GM21447 (cell line): ENCODE data around the gene HTR6.

ENCODE experiments used
- ATAC-seq: cut with Tn5 transposase; IDR thresholded peaks from one replicate; pipeline ENCODE4 v1.9.1; 2021; ENCODE audit not compliant: unreplicated experiment

The HTR6 gene

DNA sequence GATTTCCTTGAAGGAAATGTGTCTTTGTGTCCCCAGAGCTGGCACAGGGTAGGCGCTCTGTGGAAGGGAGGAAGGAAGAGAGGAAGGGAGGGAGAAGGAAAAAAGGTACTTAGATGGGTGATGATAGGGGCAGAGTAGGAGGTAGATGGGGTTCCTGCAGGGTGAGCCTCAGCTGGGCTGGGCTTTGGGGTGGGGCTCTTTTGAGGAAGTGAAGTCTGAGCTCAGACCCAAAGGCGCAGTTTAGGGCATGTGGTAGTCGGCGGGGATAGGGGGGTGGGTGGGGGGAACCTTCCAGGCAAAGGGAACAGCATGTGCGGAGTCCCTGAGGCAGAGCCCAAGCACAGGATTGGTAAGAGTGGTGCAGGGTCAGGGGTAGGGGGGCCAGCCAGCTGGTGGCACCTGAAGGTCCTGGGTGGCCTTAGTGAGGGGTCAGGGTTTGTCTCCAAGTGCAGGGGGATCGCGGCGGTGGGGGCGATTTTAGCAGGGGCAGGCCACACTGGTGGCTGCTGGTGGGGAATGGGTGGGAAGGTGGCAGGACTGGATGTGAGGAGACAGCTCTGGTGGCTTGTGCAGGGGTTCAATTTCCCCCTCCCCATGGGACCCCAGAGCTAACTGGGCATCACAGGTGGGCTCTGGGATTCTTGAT is 8.4 kb upstream of the HTR6 start:
- ATAC-seq: no peak

DNA sequence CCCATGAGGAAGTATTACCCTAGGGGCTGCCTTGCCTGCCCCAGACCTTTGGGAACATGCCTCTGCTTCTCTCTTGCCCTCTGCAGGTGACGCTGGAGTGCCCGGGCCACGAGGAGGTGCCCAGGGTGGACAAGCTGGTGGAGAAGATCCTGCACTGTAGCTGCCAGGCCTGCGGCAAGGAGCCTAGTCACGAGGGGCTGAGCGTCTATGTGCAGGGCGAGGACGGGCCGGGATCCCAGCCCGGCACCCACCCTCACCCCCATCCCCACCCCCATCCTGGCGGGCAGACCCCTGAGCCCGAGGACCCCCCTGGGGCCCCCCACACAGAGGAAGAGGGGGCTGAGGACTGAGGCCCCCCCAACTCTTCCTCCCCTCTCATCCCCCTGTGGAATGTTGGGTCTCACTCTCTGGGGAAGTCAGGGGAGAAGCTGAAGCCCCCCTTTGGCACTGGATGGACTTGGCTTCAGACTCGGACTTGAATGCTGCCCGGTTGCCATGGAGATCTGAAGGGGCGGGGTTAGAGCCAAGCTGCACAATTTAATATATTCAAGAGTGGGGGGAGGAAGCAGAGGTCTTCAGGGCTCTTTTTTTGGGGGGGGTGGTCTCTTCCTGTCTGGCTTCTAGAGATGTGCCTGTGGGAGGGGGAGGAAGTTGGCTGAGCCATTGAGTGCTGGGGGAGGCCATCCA is 7.8 kb upstream of the HTR6 start:
- no peak for ATAC-seq

DNA sequence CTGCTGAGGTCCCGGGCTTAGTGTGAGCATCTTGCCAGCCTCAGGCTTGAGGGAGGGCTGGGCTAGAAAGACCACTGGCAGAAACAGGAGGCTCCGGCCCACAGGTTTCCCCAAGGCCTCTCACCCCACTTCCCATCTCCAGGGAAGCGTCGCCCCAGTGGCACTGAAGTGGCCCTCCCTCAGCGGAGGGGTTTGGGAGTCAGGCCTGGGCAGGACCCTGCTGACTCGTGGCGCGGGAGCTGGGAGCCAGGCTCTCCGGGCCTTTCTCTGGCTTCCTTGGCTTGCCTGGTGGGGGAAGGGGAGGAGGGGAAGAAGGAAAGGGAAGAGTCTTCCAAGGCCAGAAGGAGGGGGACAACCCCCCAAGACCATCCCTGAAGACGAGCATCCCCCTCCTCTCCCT is 7.2 kb upstream of the HTR6 start:
- no peak for ATAC-seq

DNA sequence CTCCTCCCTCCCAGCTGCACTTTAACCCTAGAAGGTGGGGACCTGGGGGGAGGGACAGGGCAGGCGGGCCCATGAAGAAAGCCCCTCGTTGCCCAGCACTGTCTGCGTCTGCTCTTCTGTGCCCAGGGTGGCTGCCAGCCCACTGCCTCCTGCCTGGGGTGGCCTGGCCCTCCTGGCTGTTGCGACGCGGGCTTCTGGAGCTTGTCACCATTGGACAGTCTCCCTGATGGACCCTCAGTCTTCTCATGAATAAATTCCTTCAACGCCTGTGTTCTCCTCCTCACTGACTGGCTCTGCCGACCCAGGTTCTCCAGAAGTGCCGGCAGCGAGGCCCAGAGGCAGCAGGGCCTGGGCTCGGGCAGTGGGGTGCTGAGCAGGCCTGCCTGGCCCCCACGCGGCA is 6.5 kb upstream of the HTR6 start:
- no peak for ATAC-seq

DNA sequence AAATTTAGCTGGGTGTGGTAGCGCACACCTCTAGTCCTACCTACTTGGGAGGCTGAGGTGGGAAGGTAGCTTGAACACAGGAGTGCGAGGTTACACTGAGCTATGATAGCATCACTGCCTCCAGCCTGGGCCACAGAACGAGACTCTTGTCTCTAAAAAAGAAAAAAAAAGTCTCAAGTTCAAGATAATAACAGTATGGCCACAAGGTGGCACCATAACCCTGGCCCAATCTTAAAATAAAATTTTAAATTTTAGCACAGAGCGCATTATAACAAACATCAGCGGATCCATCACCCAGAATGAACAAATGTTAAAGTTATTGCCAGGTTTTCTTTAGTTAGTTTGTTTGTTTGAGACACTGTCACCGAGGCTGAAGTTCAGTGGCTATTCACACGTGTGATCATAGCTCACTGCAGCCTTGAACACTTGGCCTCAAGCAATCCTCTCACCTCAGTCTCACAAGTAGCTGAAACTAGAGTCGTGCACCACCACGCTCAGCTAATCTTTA is 2.9 kb upstream of the HTR6 start:
- ATAC-seq: no peak

DNA sequence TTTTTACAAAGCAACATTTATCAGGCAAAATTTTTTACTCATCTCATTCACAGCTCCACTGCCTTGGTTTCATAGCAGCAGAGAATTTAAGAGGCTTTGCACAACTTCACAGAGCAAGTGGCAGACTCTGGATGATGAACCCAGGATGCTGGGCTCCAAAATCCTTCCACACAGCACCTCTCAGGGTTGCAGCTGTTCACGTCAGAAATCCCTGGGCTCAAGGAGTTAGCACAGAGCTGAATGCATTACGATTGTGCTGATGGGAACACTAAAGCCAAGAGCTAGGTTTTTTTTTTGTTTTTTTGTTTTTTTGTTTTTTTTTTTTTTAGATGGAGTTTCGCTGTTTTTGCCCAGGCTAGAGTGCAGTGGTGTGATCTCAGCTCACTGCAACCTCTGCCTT is 2.4 kb upstream of the HTR6 start:
- no peak for ATAC-seq

DNA sequence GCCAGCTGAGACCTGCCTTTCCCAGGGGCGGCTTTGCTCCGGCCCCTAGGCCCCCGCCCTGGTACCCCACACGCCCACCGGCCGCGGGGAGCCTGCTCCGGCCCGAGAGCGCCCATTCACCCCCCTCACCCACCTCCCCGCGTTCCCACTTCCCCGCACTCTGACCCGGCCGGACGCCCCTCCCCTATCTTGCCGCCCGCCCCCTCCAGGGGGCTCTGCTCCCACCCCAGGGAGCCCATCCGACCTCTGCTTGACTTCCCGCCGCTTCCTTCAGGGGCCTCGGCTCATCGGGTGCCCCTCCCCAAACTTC is 466 bp downstream of the HTR6 start:
- no peak for ATAC-seq

DNA sequence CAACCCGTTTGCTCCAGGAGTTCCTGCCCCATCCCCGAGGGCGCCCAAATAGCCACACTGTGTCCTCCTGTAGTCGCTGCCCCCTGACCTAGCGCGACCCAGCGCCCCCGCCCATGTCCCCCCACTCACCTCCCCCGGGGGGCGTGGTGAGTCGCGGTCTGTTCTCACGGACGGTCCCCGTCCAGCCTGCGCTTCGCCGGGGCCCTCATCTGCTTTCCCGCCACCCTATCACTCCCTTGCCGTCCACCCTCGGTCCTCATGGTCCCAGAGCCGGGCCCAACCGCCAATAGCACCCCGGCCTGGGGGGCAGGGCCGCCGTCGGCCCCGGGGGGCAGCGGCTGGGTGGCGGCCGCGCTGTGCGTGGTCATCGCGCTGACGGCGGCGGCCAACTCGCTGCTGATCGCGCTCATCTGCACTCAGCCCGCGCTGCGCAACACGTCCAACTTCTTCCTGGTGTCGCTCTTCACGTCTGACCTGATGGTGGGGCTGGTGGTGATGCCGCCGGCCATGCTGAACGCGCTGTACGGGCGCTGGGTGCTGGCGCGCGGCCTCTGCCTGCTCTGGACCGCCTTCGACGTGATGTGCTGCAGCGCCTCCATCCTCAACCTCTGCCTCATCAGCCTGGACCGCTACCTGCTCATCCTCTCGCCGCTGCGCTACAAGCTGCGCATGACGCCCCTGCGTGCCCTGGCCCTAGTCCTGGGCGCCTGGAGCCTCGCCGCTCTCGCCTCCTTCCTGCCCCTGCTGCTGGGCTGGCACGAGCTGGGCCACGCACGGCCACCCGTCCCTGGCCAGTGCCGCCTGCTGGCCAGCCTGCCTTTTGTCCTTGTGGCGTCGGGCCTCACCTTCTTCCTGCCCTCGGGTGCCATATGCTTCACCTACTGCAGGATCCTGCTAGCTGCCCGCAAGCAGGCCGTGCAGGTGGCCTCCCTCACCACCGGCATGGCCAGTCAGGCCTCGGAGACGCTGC is 1.1 kb downstream of the HTR6 start:
- no peak for ATAC-seq

DNA sequence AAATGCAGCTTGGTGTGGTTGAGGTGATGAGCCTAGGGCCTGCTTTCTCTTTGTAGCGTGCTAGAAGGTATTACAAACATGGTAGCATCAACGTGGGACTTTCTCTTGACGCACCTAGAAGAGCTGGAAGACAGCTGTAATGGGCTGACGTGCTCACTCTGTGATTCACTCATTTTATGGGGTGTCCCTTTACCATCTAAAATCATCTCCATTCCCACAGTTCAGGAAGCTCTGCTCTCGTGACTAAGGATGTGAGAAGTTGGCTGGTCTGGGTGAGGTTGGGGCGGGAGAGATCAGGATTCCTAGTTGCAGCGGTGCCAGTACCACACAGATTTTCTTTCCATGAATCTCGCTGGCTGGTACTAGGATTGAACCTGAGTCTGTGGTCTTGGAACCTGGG is 4.2 kb downstream of the HTR6 start:
- no peak for ATAC-seq

DNA sequence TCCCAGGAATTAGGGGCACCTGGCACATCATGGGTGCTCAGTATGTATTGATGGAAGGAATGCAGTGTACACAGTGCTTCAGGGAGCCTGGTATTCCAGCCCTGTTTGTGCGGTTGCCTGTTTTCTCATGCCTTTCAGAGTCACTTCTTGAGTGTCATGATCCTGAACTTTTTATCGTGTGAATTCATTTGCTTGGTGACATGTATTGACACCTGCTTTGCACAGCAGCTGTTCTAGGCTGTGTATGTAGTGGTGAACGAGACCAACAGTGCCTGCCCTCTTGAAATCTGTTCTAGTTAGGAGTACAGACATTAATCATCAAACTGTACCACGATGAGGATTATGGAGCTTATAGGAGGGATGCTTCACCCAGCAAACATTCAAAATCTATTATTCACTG is 6.1 kb downstream of the HTR6 start:
- ATAC-seq: no peak

DNA sequence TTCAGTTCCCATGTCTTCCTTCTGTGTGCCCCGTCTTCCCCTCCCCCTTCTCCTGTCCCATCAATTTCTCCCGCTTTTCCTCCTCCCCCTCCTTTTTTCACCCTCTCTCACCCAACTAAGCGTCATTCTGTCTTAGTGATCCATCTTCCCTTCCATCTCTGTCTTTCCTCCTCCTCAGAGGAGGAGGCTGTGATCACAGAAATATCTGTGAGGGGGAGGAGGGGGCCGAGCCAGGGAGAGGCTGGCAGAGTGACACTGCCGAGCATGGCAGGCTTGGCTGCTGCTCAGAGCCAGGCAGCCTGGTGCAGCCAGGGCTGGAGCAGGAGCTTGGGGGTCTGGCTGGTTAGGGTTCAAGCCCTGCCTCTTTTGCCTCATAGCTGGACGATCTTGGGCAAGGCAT is 7.6 kb downstream of the HTR6 start:
- ATAC-seq: no peak

DNA sequence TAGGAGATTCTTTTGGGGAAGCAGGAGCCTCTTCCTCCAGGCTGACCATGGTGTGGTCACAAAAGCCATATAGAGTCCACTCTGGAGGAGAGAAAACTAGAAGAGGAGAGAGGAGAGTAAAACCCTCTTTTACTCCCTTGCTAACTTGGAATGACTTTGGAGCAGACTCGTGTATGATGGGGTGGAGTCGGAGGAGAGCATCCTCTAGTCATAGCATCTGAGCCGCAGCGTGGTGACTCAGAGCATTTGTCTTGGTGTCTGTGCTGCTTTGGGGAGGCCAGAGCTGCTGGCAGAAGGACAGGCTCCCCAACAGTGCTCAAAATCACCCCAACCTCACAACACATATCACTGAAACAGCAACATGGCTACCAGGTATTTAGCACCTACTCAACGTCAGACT is 11.1 kb downstream of the HTR6 start:
- ATAC-seq: no peak

DNA sequence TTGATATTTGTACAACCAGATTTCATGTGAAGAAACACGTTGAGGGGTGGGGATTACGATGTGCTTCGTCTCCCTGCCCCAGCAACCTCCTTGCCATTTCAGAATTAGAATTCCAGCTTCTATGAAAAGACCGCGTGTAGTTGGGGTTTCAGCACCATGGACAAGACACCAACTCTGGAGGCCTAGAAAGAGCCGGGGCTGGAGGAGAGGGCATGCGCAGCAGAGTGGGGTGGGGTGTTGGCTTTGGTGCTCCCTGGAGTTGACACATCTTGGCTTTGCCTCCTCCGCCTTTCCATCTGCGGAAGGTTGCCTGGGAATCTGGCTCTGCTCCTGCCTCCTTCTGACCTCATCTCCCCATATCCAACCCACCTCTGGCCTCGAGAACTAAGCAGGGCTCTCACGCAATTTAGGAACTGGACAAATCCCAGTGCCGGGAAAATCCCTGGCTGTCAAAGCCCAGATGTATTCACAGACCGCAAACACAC is 11.8 kb downstream of the HTR6 start:
- ATAC-seq: no peak

DNA sequence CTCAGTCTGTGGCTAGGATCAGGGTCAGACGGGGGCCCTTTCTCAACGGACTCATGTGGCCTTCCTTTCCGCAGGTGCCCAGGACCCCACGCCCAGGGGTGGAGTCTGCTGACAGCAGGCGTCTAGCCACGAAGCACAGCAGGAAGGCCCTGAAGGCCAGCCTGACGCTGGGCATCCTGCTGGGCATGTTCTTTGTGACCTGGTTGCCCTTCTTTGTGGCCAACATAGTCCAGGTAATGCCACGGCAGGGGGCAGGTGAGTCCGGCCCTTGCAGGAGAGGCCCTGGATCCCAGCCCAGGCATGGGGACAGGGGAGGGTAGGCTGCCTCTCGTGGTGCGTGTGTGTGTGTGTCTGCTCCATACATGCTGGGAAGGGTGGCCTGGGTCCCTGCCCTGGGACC is 13.8 kb downstream of the HTR6 start:
- no peak for ATAC-seq

DNA sequence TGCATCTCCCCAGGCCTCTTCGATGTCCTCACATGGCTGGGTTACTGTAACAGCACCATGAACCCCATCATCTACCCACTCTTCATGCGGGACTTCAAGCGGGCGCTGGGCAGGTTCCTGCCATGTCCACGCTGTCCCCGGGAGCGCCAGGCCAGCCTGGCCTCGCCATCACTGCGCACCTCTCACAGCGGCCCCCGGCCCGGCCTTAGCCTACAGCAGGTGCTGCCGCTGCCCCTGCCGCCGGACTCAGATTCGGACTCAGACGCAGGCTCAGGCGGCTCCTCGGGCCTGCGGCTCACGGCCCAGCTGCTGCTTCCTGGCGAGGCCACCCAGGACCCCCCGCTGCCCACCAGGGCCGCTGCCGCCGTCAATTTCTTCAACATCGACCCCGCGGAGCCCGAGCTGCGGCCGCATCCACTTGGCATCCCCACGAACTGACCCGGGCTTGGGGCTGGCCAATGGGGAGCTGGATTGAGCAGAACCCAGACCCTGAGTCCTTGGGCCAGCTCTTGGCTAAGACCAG is 14.3 kb downstream of the HTR6 start:
- no peak for ATAC-seq

DNA sequence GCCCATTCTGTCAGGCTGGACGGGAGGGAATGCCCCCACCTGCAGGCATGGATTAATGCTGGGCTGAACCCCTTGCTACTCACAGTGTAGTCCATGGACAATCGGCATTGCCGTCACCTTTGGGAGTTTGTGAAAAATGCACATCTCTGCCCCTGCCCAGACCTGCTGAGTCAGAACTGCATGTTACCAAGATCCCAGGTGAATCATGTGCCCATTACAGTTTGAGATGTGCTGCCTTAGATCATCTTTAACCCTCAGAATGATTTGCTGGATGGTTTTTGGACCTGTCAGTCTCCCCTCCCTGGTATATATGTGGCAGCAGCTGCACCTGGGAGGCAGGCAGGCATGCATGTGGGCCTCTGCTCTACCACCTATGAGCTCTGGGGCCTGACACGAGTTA is 15.0 kb downstream of the HTR6 start:
- ATAC-seq: no peak

DNA sequence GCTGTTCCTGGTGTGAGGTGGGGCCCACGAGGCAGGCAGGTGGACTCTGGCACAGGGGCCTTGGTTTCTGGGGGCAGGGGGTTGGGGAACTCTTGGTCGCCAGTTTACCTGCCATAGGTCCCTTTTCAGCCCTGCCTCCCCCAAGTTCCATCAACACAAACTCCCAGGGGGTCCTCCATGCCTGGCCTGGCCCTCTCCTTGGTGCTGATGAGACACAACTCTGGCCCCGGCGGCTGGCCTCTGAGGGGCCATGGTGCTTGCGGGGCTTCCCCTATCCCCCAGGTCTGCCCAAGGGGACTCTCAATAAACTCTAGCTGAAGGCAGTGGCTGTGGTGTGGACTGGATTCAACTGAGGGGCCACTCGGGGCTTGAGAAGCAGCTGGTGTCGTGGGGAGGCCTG is 16.0 kb downstream of the HTR6 start:
- ATAC-seq: no peak

DNA sequence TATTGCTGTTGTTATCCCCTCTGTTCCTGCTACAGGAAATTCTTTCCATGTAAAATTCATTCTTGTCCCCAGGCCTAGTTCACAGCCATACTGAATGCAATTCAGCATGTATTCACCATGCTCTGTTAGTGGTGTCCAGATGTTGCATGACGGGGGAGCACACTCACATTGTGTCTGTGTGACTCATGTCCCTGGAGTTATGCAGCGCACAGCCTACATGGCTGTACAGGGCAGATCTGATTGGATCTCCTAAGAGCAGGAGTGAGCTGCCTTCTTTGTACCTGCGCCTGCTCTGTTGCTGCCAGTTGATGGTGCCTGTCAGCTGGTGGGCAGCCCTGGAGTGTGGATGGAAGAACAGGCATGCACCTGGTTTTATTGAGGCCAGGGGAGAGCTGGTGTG is 17.6 kb downstream of the HTR6 start:
- ATAC-seq: no peak

DNA sequence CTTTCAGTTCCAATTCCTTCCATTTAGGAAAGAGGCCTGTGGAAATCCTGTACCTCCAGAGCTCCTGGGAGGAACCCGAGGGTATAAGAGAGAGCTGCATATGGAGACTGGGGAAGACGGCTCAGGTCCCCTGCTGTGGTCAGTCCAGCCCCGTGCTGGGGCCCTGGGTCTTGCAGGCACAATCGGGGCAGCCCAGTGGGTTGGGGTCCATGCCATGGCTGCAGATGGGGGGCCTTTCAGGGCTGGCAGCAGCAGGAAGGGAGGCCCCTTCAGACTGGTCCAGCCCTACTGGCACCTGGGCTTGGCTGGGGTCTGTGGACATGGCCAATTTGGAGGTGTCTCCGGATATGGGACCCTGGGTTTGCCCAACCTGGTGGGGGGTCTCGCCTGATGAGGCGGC is 18.2 kb downstream of the HTR6 start:
- ATAC-seq: no peak

DNA sequence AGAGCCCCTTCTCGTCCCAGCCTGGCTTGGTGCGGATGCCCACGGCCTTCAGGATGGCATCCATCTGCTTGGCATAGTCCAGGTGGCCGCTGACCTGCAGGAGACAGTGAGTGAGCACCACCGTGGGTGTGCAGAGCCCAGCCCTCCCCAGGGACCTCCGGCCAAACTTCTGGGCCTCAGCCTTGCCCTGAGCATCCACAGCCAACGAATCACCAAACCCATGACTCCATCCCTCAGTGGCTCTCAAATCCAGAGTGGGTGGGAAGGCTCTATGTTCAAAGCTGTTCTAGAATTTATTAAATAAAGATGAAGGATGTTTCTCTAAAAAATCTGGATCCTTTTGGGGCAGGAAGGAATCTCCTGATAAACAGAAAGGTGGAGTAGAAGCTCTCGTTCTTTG is 18.7 kb downstream of the HTR6 start:
- ATAC-seq: no peak

DNA sequence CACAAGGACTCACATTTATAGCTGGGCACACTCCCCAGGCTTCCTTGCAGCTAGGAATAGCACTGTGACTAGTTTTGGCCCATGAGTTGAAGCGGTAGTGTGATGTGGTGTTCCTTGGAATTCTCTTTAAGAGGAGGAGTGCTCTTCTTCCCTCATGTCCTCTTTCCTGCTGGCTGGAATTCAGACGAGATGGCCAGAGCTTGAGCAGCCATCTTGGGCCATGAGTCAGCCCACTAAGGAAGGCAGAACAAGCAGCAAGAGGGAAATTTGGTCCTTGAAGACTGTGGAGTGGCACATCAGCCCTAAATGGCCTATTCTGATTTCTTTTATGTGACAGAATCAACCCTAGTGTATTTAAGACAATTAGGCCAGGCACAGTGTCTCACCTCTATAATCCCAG is 20.0 kb downstream of the HTR6 start:
- ATAC-seq: no peak

DNA sequence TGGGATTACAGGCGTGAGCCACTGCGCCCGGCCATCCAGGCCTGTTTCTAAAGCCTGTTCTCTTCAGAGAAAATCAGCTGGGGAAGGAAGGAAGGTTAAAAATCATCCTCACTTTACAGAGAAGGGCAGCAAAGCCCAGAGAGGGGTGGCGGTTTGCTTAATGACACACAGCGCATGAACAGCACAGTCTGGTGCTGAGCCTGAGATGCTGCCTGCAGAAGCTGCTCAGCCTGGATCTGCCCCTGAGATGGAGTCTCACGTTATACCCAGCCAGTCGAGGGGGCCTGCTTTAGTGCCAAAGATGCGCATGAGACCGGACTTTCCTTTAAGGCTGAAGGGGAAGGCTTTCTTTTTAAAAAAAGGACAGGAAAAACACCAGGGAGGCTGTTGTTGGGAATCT is 21.3 kb downstream of the HTR6 start:
- ATAC-seq: no peak
